Measurements from ENCODE around the gene SMIM33. TPM values are rescaled to one million over a fixed set of nuclear protein-coding genes. Genes with fewer than 3 reads are reported as not detected.

SMIM33 gene
- total and polyA plus RNA-seq, 9 of the 15 experiments (the other 6 are each of a cell fraction or from before 2014, with no cell fraction given), result not detected

DNA sequence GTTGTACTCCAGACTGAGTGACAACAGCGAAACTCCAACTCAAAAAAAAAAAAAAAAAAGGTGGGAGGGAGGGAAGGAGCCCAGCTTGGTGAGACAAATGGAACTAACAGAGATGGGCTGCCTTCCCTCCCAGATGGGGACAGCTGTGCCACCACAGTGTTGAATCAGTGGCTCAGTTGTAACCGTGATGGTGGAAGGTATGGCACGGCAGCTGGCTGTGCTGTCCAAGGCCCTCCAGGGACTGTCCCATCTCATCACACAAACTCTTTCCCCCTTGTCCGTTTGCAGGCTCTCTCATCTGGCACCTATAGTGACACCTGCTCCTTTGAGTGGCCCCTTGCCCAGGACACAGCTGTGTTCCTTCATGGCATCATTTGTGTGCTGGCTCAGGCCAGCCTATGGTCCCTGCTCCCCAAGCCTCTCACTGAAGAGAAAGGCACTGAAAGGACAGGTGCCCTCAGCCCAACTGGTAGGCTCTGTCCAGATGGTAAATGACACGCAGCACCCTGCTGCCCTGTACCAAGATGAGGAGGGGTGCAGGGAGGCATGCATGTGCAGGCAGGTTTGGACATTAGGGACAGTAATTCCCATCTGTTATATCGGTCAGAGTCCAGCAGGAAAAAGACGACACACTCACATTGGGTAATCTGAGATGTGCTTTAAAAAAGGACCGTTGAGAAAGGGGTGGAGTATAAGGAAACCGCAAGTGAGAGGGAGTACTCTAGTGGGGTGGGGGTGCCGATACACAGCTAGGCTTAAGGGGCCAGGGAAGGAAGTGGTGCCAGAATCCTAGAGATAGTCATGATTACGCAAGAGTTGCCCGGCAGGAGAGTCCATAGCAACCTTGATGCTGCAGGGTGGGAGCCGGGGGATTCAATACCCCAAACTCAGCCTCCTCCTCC is 4.3 kb downstream of the SMIM33 start (continued):
- TF ChIP-seq MEF2A (IDR thresholded peaks at IDR 0.05; ENCODE audit: control insufficient read depth, low read depth, low read length), result no peak
- peak; percentile 81 for TF ChIP-seq NBN (IDR thresholded peaks at IDR 0.05; ENCODE audit: low read depth)
- peak; percentile 49; the same call in 1 of the 2 replicates for TF ChIP-seq ZNF263 (CRISPR knock-in tag; IDR thresholded peaks at IDR 0.05; ENCODE audit: borderline replicate concordance)
- peak; percentile 51; the same call in 1 of the 2 replicates for TF ChIP-seq ZNF165 (CRISPR knock-in tag; IDR thresholded peaks at IDR 0.05; ENCODE audit: borderline replicate concordance)
- TF ChIP-seq ZNF717 (CRISPR knock-in tag; IDR thresholded peaks at IDR 0.05), result no peak
- TF ChIP-seq NR3C1 (CRISPR knock-in tag; IDR thresholded peaks at IDR 0.05), result no peak
- no peak for TF ChIP-seq FOXK1 (CRISPR knock-in tag; IDR thresholded peaks at IDR 0.05; ENCODE audit: borderline replicate concordance)
- no peak for TF ChIP-seq BRCA1 (IDR thresholded peaks at IDR 0.05)
- TF ChIP-seq BRCA1 (CRISPR knock-in tag; IDR thresholded peaks at IDR 0.05), result no peak
- TF ChIP-seq NEUROD1 (IDR thresholded peaks at IDR 0.05; ENCODE audit: borderline replicate concordance, low read depth, low read length, partially characterized antibody), result peak; percentile 43
- no peak; the same call in 1 of the 2 replicates for TF ChIP-seq MTA1 (IDR thresholded peaks at IDR 0.05; ENCODE audit: borderline replicate concordance)
- TF ChIP-seq HEY1 (CRISPR knock-in tag; IDR thresholded peaks at IDR 0.05; ENCODE audit: borderline replicate concordance), result no peak
- TF ChIP-seq FOXA3 (CRISPR knock-in tag; conservative IDR thresholded peaks at IDR 0.05 in 1 of 2, IDR thresholded peaks at IDR 0.05 in 1 of 2), result peak in 1 of 2 experiments; percentile 54; a peak in 1 of 4 replicates
- TF ChIP-seq RBM34 (IDR thresholded peaks at IDR 0.05; ENCODE audit: borderline replicate concordance, insufficient read depth, low read length), result no peak
- TF ChIP-seq, protein P1, sequence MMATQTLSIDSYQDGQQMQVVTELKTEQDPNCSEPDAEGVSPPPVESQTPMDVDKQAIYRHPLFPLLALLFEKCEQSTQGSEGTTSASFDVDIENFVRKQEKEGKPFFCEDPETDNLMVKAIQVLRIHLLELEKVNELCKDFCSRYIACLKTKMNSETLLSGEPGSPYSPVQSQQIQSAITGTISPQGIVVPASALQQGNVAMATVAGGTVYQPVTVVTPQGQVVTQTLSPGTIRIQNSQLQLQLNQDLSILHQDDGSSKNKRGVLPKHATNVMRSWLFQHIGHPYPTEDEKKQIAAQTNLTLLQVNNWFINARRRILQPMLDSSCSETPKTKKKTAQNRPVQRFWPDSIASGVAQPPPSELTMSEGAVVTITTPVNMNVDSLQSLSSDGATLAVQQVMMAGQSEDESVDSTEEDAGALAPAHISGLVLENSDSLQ (IDR thresholded peaks at IDR 0.05), result peak; percentile 55; the same call in 1 of the 2 replicates
- TF ChIP-seq MAZ (CRISPR knock-in tag; conservative IDR thresholded peaks at IDR 0.05 in 1 of 2, IDR thresholded peaks at IDR 0.05 in 1 of 2), result peak; percentile 55 to 93; a peak in 3 of 4 replicates
- TF ChIP-seq TOE1 (IDR thresholded peaks at IDR 0.05; ENCODE audit: borderline replicate concordance), result 0 out of 2 replicates have a peak, but pooled peaks have one; percentile 67
- no peak for TF ChIP-seq TOE1 (CRISPR knock-in tag; IDR thresholded peaks at IDR 0.05; ENCODE audit: borderline replicate concordance, low read depth)
- TF ChIP-seq CCNT2 (IDR thresholded peaks at IDR 0.05; ENCODE audit: borderline replicate concordance, extremely low read depth, insufficient read length, low read depth, low read length), result peak; percentile 48
- TF ChIP-seq MEIS2 (IDR thresholded peaks at IDR 0.05; ENCODE audit: partially characterized antibody), result peak; percentile 25
- TF ChIP-seq ZNF175 (CRISPR knock-in tag; IDR thresholded peaks at IDR 0.05; ENCODE audit: low read depth), result peak; percentile 81; the same call in 1 of the 2 replicates
- peak; percentile 92; the same call in 1 of the 2 replicates for TF ChIP-seq CC2D1A (IDR thresholded peaks at IDR 0.05)
- TF ChIP-seq ZNF639 (CRISPR knock-in tag; conservative IDR thresholded peaks at IDR 0.05 in 1 of 2, IDR thresholded peaks at IDR 0.05 in 1 of 2), result peak in 1 of 2 experiments; percentile 52; a peak in 1 of 4 replicates

All from K562 (cell line).